GM12872 (cell line): ENCODE measurements around the gene MYBBP1A.

Source experiments
- TF ChIP-seq, protein P1 (sequence below): IDR thresholded peaks from 3 replicates; pipeline ENCODE4 v1.5.1; 2011; ENCODE audit warnings: low read depth, mild to moderate bottlenecking, low read length, moderate library complexity; ENCODE audit not compliant: insufficient read depth

Gene MYBBP1A

DNA sequence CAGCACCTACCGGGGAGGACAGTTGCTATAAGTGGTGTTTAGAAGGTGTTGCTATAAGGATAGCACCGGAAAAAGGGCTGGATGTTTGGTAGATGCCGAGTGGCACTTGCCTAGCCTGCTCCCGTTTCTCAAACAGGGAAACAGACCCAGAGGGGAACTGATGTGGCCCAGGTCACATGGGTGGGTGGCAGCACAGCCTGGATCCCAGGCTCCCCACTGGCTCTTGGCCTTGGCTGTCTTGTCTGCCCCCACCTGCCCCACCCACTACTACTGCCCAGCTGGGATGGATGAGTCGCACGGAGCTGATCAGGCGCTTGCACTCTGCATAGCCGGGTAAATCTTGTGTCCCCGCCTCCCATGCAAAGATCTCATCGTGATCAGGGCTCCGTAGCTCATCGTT lies 36.3 kb upstream of the MYBBP1A start:
- TF ChIP-seq, protein P1, sequence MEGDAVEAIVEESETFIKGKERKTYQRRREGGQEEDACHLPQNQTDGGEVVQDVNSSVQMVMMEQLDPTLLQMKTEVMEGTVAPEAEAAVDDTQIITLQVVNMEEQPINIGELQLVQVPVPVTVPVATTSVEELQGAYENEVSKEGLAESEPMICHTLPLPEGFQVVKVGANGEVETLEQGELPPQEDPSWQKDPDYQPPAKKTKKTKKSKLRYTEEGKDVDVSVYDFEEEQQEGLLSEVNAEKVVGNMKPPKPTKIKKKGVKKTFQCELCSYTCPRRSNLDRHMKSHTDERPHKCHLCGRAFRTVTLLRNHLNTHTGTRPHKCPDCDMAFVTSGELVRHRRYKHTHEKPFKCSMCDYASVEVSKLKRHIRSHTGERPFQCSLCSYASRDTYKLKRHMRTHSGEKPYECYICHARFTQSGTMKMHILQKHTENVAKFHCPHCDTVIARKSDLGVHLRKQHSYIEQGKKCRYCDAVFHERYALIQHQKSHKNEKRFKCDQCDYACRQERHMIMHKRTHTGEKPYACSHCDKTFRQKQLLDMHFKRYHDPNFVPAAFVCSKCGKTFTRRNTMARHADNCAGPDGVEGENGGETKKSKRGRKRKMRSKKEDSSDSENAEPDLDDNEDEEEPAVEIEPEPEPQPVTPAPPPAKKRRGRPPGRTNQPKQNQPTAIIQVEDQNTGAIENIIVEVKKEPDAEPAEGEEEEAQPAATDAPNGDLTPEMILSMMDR = no peak

- TF ChIP-seq, protein P1 = no peak
Observed at GRCh38 chr17:4590981-4591453, 35.8 kb upstream of the MYBBP1A start.

DNA sequence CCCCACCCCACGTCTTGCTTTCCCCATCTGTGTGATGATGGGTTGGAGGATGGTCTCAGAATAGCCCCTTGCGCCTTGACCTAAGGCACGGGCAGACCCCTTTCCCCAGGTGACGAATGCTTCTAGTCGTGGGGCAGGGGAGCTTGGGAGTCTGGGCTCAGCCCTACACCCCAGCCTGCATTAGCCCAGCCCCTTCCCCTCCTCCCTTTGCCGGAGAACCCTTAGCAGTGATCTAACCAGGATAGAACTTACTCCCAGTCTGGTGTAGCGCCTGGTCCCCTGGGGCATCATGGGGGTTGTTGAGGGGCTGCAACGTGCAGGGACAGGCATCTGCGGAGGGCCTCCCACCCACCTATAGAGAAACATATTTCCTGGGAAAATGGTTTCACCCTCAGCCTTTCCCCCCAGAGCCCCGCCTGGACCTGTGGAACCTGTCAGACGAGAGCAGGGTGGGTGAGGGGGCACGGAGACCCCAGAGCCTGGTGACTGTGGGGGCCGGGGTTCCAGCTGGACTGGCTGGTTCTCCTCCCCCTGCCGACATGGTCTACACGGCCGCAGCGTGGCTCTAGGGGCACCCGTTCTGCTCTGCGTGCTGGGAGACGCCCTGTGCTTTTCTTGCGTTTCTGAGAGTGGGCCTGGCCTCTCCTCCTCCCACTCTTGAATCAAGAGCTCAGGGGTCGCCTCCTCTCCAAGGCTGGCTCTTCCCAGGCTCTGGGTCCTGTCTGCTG lies 33.9 kb upstream of the MYBBP1A start:
- TF ChIP-seq, protein P1 = no peak

DNA sequence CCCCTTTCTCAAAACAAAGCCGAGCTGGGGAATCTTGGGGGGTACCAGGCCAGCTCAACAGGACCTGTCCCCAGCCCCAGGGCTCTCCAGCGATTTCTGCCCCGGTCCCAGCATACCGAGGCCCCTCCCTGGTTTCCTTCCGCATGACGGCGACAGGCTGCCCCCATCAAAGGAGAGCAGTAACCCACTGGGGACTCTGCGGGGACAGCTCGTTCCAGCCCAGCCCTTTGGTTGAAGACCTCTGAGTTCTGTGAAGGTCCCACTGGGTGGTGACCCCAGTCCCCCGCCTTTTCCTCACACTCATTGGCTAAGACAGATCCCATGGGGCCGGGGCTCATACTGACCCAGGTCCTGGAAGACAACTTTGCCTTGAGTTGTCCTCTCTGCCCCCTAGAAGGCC lies 33.2 kb upstream of the MYBBP1A start:
- TF ChIP-seq, protein P1 = no peak

- TF ChIP-seq, protein P1 = no peak
Observed at GRCh38 chr17:4587803-4588202, 32.6 kb upstream of the MYBBP1A start.

- TF ChIP-seq, protein P1 = no peak
Observed at GRCh38 chr17:4587195-4587594, 32.0 kb upstream of the MYBBP1A start.

GRCh38 chr17:4586043-4586442 lies 30.9 kb upstream of the MYBBP1A start:
- TF ChIP-seq, protein P1 = no peak
